HG03064 (cell line): ENCODE data around the gene YPEL4.

ENCODE experiments used
- ATAC-seq: cut with Tn5 transposase; IDR thresholded peaks from one replicate; pipeline ENCODE4 v1.9.1; 2021; ENCODE audit warnings: low read depth; ENCODE audit not compliant: unreplicated experiment

Gene YPEL4

GRCh38 chr11:57596266-57596885 is 53.3 kb downstream of the YPEL4 start:
- ATAC-seq = no peak
